ENCODE results near the gene LMOD3. TPM values are rescaled to one million over a fixed set of nuclear protein-coding genes. Genes with fewer than 3 reads are reported as not detected.

Gene LMOD3
- total and polyA plus RNA-seq, 2 of the 4 experiments (the other 2 are of a cell fraction), result not detected

DNA sequence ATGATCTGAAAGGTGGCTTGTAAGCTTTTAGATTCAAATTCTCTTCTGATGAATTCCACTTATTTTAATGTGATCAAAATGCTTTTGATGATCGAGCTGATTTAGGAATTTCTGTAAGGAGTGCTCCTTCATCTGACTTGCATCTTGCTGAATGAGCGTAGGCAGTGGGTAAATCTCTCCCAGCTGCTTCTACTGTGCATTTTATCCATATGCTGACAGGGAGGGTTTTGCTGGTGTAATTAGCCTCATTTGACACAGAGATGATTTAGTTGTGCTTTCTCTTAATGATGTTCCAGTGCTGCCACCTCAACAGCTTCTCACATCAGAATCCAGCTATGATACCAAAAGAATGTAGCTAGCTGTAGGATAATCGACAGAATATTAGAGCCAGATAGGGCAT is 3.8 kb upstream of the LMOD3 start:
- Histone ChIP-seq H3K27ac (ENCODE audit: insufficient read depth, low read length) (no peak overlapping the region), H3K9me3 (ENCODE audit: control insufficient read depth, insufficient read depth, low read length) (no peaks in the 10 kb centered on the region), H3K18ac (ENCODE audit: low read depth, low read length) (no peak overlapping the region), H2AK9ac (replicated peaks; ENCODE audit: low read depth, low read length, poor library complexity) (no peak overlapping the region), H3K27me3 (ENCODE audit: control insufficient read depth, insufficient read depth, low read length) (peaks cover 13% of the 10 kb centered on the region), H3K9me1 (ENCODE audit: insufficient read depth, low read length) (no peaks in the 10 kb centered on the region), H3K23ac (ENCODE audit: low read depth, low read length) (no peak overlapping the region), H2AK5ac (ENCODE audit: low read depth, low read length) (no peak overlapping the region), H3K4me2 (ENCODE audit: low read depth, low read length) (no peak overlapping the region), H4K91ac (ENCODE audit: insufficient read depth, low read depth, low read length) (no peak overlapping the region), H2BK20ac (ENCODE audit: low read depth, low read length) (no peak overlapping the region), H3K36me3 (ENCODE audit: control insufficient read depth, insufficient read depth, low read length) (no peaks in the 10 kb centered on the region), H3K14ac (replicated peaks; ENCODE audit: low read depth, low read length) (no peak overlapping the region), H3K9ac (ENCODE audit: low read depth, low read length) (no peak overlapping the region), H3K56ac (ENCODE audit: extremely low read depth, insufficient read depth, low read length) (no peak overlapping the region), H2BK15ac (ENCODE audit: low read depth, low read length) (no peak overlapping the region), H2BK5ac (ENCODE audit: low read depth, low read length, poor library complexity, severe bottlenecking) (no peak overlapping the region), H3K4ac (ENCODE audit: low read depth, low read length) (no peak overlapping the region), H4K20me1 (ENCODE audit: insufficient read depth, low read length) (no peaks in the 10 kb centered on the region), H3K4me1 (ENCODE audit: control insufficient read depth, insufficient read depth, low read length) (no peaks in the 10 kb centered on the region; the same call in 1 of the 2 replicates), H3K79me1 (ENCODE audit: low read depth in 1 of 2, low read length in 2 of 2) (no peaks in the 10 kb centered on the region), H4K5ac (ENCODE audit: low read depth, low read length) (no peak overlapping the region), H2BK120ac (ENCODE audit: low read depth, low read length) (no peak overlapping the region), H3K4me3 (ENCODE audit: insufficient read depth, low read depth, low read length) (no peak overlapping the region), H2AFZ (replicated peaks; ENCODE audit: low read length, poor library complexity) (no peak overlapping the region), H4K8ac (ENCODE audit: low read depth in 2 of 2, low read length in 2 of 2) (no peak overlapping the region)
- no TSS peak for BruUV-seq (replicated peaks)
- intact Hi-C loops (cut with micrococcal nuclease) (loop anchor here (10.0 kb wide), 1 partner anchor 549 kb away; no protein-coding TSS in a partner anchor), dilution Hi-C loops (cut with HindIII; ENCODE audit: low sequenced_read_pairs, unreplicated experiment) (no loop called here), in situ Hi-C loops (cut with MboI; ENCODE audit: low sequenced_read_pairs) (no loop called here)
- no peak for TF ChIP-seq MXI1 (IDR thresholded peaks at IDR 0.05; ENCODE audit: borderline replicate concordance, low read depth, low read length)
- TF ChIP-seq CEBPB (IDR thresholded peaks at IDR 0.05; ENCODE audit: low read depth, low read length), result no peak
- no peak for TF ChIP-seq BHLHE40 (IDR thresholded peaks at IDR 0.05; ENCODE audit: low read depth, low read length)
- no peak for TF ChIP-seq POLR2A (IDR thresholded peaks at IDR 0.05; ENCODE audit: low read depth, low read length)
- TF ChIP-seq, protein P1, sequence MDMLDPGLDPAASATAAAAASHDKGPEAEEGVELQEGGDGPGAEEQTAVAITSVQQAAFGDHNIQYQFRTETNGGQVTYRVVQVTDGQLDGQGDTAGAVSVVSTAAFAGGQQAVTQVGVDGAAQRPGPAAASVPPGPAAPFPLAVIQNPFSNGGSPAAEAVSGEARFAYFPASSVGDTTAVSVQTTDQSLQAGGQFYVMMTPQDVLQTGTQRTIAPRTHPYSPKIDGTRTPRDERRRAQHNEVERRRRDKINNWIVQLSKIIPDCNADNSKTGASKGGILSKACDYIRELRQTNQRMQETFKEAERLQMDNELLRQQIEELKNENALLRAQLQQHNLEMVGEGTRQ (IDR thresholded peaks at IDR 0.05; ENCODE audit: low read depth, low read length), result no peak
- no peak for TF ChIP-seq FOS (IDR thresholded peaks at IDR 0.05; ENCODE audit: low read depth, low read length)
- TF ChIP-seq, protein P2, sequence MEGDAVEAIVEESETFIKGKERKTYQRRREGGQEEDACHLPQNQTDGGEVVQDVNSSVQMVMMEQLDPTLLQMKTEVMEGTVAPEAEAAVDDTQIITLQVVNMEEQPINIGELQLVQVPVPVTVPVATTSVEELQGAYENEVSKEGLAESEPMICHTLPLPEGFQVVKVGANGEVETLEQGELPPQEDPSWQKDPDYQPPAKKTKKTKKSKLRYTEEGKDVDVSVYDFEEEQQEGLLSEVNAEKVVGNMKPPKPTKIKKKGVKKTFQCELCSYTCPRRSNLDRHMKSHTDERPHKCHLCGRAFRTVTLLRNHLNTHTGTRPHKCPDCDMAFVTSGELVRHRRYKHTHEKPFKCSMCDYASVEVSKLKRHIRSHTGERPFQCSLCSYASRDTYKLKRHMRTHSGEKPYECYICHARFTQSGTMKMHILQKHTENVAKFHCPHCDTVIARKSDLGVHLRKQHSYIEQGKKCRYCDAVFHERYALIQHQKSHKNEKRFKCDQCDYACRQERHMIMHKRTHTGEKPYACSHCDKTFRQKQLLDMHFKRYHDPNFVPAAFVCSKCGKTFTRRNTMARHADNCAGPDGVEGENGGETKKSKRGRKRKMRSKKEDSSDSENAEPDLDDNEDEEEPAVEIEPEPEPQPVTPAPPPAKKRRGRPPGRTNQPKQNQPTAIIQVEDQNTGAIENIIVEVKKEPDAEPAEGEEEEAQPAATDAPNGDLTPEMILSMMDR (conservative IDR thresholded peaks at IDR 0.05; ENCODE audit: low read depth, low read length), result no peak
- TF ChIP-seq MAZ (IDR thresholded peaks at IDR 0.05; ENCODE audit: borderline replicate concordance, low read depth, low read length), result no peak
- TF ChIP-seq CHD1 (IDR thresholded peaks at IDR 0.05; ENCODE audit: low read depth, low read length), result no peak
- TF ChIP-seq NFE2L2 (IDR thresholded peaks at IDR 0.05; ENCODE audit: low read depth, low read length), result no peak
- TF ChIP-seq, protein P3, sequence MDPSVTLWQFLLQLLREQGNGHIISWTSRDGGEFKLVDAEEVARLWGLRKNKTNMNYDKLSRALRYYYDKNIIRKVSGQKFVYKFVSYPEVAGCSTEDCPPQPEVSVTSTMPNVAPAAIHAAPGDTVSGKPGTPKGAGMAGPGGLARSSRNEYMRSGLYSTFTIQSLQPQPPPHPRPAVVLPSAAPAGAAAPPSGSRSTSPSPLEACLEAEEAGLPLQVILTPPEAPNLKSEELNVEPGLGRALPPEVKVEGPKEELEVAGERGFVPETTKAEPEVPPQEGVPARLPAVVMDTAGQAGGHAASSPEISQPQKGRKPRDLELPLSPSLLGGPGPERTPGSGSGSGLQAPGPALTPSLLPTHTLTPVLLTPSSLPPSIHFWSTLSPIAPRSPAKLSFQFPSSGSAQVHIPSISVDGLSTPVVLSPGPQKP (IDR thresholded peaks at IDR 0.05; ENCODE audit: borderline replicate concordance, low read depth, low read length), result no peak
- TF ChIP-seq RCOR1 (IDR thresholded peaks at IDR 0.05; ENCODE audit: insufficient replicate concordance, low read length), result no peak
- no peak for TF ChIP-seq SMC3 (IDR thresholded peaks at IDR 0.05; ENCODE audit: low read depth, low read length)
- TF ChIP-seq RFX5 (IDR thresholded peaks at IDR 0.05; ENCODE audit: low read depth, low read length), result no peak
- TF ChIP-seq RAD21 (IDR thresholded peaks at IDR 0.05; ENCODE audit: low read length), result no peak
- TF ChIP-seq MAFK (IDR thresholded peaks at IDR 0.05; ENCODE audit: low read depth, low read length), result no peak
- ChIA-PET POLR2A (ENCODE audit: unreplicated experiment) (interaction anchor here (0.5 kb wide), 1 partner anchor 297 kb away, joined by 3 read pairs; no protein-coding TSS in a partner anchor), CTCF (interaction anchor here (0.6 to 1.3 kb wide), 2 partner anchors 179 to 1376 kb away, joined by 3 to 4 read pairs; no protein-coding TSS in a partner anchor)
- ATAC-seq (ENCODE audit: low read depth) (no peak), DNase-seq (no peak)
- no CpG with 5 or more reads among the region's 3 CpGs for WGBS, 2 experiments (ENCODE audit: extremely low coverage in 2 of 2, insufficient read length in 1 of 2)
